Suprapubic skin (tissue), 4 donors: ENCODE results near the gene PSTPIP2. TPM values are rescaled to one million over a fixed set of nuclear protein-coding genes. Genes with fewer than 3 reads are reported as not detected.

Source experiments
- DNase-seq, 2 donors: peaks; one replicate each; pipeline ENCODE4 v3.0.0-alpha.2; 2019; ENCODE audit warnings: low spot score in 2 of 2
- H3K27ac ChIP-seq: fragments of 200-600 bp; sonication (generic); one replicate; pipeline ENCODE4 v1.5.1; 2019
- H3K27me3 ChIP-seq: fragments of 200-600 bp; sonication (generic); one replicate; pipeline ENCODE4 v1.5.1; 2019
- H3K36me3 ChIP-seq: fragments of 200-600 bp; sonication (generic); one replicate; pipeline ENCODE4 v1.5.1; 2019
- H3K4me1 ChIP-seq: fragments of 200-600 bp; sonication (generic); one replicate; pipeline ENCODE4 v1.5.1; 2019
- H3K4me3 ChIP-seq: fragments of 200-600 bp; sonication (generic); one replicate; pipeline ENCODE4 v1.5.1; 2019; ENCODE audit warnings: mild to moderate bottlenecking
- H3K9me3 ChIP-seq: fragments of 200-600 bp; sonication (generic); one replicate; pipeline ENCODE4 v1.5.1; 2019
- EP300 ChIP-seq: sonication (generic); formaldehyde crosslinking; IDR thresholded peaks from one replicate; pipeline ENCODE4 v1.6.1; 2017; ENCODE audit warnings: antibody characterized with exemption
- POLR2A ChIP-seq, 2 donors: fragments of 450-650 bp; IDR thresholded peaks; one replicate each; pipeline ENCODE4 v1.6.1; 2017; ENCODE audit warnings: antibody characterized with exemption in 2 of 2, mild to moderate bottlenecking in 2 of 2, moderate library complexity in 2 of 2
- POLR2AphosphoS5 ChIP-seq, 3 donors: sonication (generic); formaldehyde crosslinking; IDR thresholded peaks; one replicate each; pipeline ENCODE4 v1.6.1; 2017; ENCODE audit warnings: antibody characterized with exemption in 3 of 3
- whole genome bisulfite sequencing: methylation state at CpG from one replicate; pipeline ENCODE4 v1.1.5; 2018; 5-methylcytosine and 5-hydroxymethylcytosine counted together
- total RNA-seq, 4 donors: library from RNA; depleted of rRNA; stranded (reverse); fragments of >200 nt; gene quantifications; one replicate each; pipeline ENCODE4 v1.1.0, GENCODE V29; 2016
- TF ChIP-seq, protein P1 (sequence below), 2 donors: fragments of 200-600 bp in 1 of 2; fragments of 450-650 bp in 1 of 2; sonication (generic) in 1 of 2; IDR thresholded peaks; one replicate each; pipeline ENCODE4 v1.5.1; 2016 to 2019; ENCODE audit warnings: antibody characterized with exemption in 2 of 2, mild to moderate bottlenecking in 1 of 2, moderate library complexity in 1 of 2

The PSTPIP2 gene
- total RNA-seq, 4 donors from 2014 or later: 7.5 to 33.6 (median 16.0) TPM

GRCh38 chr18:45958027-45958426, 114.0 kb downstream of the PSTPIP2 start:
- no peak overlapping the region for H3K27ac ChIP-seq
- H3K4me1 ChIP-seq: peaks cover 15% of the 10 kb centered on the region
- H3K27me3 ChIP-seq: no peaks in the 10 kb centered on the region
- TF ChIP-seq POLR2AphosphoS5 (IDR thresholded peaks at IDR 0.05) (no peak), EP300 (no peak), POLR2A (IDR thresholded peaks at IDR 0.05) (no peak)
- TF ChIP-seq, protein P1, sequence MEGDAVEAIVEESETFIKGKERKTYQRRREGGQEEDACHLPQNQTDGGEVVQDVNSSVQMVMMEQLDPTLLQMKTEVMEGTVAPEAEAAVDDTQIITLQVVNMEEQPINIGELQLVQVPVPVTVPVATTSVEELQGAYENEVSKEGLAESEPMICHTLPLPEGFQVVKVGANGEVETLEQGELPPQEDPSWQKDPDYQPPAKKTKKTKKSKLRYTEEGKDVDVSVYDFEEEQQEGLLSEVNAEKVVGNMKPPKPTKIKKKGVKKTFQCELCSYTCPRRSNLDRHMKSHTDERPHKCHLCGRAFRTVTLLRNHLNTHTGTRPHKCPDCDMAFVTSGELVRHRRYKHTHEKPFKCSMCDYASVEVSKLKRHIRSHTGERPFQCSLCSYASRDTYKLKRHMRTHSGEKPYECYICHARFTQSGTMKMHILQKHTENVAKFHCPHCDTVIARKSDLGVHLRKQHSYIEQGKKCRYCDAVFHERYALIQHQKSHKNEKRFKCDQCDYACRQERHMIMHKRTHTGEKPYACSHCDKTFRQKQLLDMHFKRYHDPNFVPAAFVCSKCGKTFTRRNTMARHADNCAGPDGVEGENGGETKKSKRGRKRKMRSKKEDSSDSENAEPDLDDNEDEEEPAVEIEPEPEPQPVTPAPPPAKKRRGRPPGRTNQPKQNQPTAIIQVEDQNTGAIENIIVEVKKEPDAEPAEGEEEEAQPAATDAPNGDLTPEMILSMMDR (IDR thresholded peaks at IDR 0.05): no peak
- H3K36me3 ChIP-seq: peaks cover 26% of the 10 kb centered on the region
- H3K4me3 ChIP-seq: no peak overlapping the region
- WGBS: 88% methylated on average over 2 of the region's 2 CpGs
- no peak for DNase-seq
- H3K9me3 ChIP-seq: no peaks in the 10 kb centered on the region

DNA sequence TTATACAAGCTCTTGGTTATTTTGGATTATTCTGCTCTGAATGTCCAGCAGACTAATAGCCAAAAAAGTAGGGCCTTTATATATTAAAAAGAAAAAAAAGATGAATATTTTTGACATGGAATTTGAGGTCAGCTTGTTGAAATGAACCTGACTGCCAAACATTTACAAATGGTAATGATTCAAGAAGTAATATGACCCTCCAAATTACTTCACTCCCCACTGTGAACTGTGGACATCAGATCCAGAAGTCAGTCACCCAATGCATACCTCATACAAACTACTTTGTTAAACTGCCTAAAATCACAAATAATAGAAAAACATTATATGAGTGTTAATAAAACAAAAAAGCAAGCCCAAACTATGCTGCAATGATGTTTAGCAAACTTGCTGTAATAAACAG, 115.0 kb downstream of the PSTPIP2 start:
- Histone ChIP-seq H3K4me1 (peaks cover 15% of the 10 kb centered on the region), H3K36me3 (peaks cover 35% of the 10 kb centered on the region), H3K27ac (no peak overlapping the region), H3K4me3 (no peak overlapping the region), H3K27me3 (no peaks in the 10 kb centered on the region), H3K9me3 (no peaks in the 10 kb centered on the region)
- no peak for DNase-seq
- TF ChIP-seq POLR2A (IDR thresholded peaks at IDR 0.05): no peak
- TF ChIP-seq EP300: no peak
- TF ChIP-seq POLR2AphosphoS5 (IDR thresholded peaks at IDR 0.05): no peak
- TF ChIP-seq, protein P1 (IDR thresholded peaks at IDR 0.05): no peak

- TF ChIP-seq EP300 (no peak), POLR2AphosphoS5 (IDR thresholded peaks at IDR 0.05) (no peak), POLR2A (IDR thresholded peaks at IDR 0.05) (no peak)
- TF ChIP-seq, protein P1 (IDR thresholded peaks at IDR 0.05): no peak
- H3K36me3 ChIP-seq: peaks cover 45% of the 10 kb centered on the region
- WGBS: 64% methylated on average over 7 of the region's 7 CpGs
- H3K4me1 ChIP-seq: peaks cover 14% of the 10 kb centered on the region
- no peak overlapping the region for H3K4me3 ChIP-seq
- no peaks in the 10 kb centered on the region for H3K9me3 ChIP-seq
- no peak overlapping the region for H3K27ac ChIP-seq
- DNase-seq: no peak
- no peaks in the 10 kb centered on the region for H3K27me3 ChIP-seq
These were observed 117.8 kb downstream of the PSTPIP2 start for GRCh38 chr18:45954070-45954934.

DNA sequence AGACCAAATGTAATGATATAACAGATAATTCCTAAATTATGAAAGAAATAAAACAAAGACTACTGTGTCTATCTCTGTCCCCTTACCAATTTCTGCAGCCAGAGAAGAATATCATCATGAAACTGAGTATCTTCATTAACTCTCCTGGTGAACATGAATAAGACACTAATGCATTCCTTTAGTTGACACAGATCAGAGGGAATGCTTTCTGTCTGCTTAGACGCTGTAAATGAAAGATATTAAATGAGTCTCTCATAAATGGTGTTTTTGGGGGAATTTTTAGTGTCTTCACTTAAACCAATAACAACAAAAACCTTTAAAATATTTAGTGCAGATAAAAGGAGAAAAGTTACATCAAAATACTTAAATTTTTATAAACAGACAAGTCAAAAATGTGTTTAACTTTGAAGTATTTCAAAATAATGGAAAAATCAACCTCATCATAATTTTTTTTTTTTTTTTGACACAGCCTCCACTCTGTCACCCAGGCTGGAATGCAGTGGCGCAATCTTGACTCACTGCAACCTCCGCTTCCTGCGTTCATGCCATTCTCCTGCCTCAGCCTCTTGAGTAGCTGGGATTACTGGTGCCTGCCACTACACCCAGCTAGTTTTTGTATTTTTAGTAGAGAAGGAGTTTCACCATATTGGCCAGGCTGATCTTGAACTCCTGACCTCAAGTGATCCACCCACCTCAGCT, 120.9 kb downstream of the PSTPIP2 start:
- no peak for DNase-seq
- WGBS: 71% methylated on average over 4 of the region's 4 CpGs
- peaks cover 77% of the 10 kb centered on the region for H3K36me3 ChIP-seq

More for the DNA sequence above, 120.9 kb downstream of the PSTPIP2 start:
- Histone ChIP-seq H3K4me1 (no peaks in the 10 kb centered on the region), H3K27ac (no peak overlapping the region), H3K4me3 (no peak overlapping the region), H3K27me3 (no peaks in the 10 kb centered on the region), H3K9me3 (no peaks in the 10 kb centered on the region)
- TF ChIP-seq, protein P1 (IDR thresholded peaks at IDR 0.05): no peak
- no peak for TF ChIP-seq EP300
- TF ChIP-seq POLR2AphosphoS5 (IDR thresholded peaks at IDR 0.05): no peak
- no peak for TF ChIP-seq POLR2A (IDR thresholded peaks at IDR 0.05)
